HG02852 (cell line): ENCODE measurements around the gene ZBTB44.
"Not testable (repeated sequence)": the region's sequence is repeated elsewhere in the genome, so short reads cannot be mapped to it uniquely, and the experiment has no call there.

Source experiments
- ATAC-seq: cut with Tn5 transposase; IDR thresholded peaks from one replicate; pipeline ENCODE4 v1.9.1; 2021; ENCODE audit warnings: mild to moderate bottlenecking, moderate library complexity; ENCODE audit not compliant: unreplicated experiment

Gene ZBTB44

DNA sequence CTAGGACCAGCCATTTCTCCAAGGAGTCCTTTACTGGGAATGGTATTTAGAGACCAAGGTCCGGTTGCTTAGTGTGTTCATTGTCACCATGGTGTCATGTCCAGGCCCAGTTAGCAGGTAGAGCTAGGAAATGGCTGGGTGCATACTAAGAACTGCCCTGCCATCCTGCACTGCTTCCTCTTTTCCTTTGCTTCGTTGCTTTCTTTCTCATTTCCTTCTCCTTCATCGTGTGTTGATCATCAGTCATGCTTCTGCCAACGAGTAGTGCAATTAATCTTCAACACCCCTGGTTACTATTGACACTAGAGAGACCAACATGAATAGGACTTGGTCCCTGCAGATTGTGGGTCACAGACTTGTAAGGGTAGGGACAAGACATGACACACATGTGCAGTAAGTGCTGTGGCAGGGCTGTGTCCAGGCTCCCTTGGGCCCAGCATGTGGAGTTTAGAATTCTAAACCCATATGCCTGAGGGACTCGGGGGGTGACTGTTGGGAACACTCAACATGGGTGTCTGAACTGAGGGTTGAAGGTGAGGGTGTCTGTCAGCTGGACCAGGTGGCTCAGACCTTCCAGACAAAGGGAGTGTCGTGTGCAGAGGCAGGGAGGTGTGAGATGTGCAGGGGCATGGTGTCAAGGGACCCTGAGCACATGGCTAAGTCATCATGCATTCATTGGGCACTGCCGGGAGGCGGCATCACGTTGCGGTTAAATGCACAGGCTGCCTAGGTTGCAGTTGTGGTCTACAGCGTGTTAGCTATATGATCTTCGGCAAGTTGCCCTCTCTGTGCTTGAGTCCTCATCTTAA, 112.5 kb downstream of the ZBTB44 start:
- no peak for ATAC-seq

GRCh38 chr11:130201026-130201425, 113.7 kb downstream of the ZBTB44 start:
- no peak for ATAC-seq

DNA sequence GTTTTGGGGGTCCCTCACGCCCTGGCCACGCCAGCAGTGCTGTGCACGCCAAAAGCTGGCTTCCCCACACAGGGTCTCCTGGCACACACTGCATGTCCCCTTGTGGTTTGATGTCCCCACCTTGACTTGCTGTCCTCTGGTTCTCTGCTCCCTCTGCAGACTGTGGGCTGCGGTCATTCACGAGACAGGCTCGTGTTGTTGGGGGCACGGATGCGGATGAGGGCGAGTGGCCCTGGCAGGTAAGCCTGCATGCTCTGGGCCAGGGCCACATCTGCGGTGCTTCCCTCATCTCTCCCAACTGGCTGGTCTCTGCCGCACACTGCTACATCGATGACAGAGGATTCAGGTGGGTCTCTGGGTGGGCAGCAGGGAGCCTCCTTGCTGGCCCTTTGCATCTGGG, 114.9 kb downstream of the ZBTB44 start:
- ATAC-seq = no peak

- ATAC-seq = no peak
Observed at GRCh38 chr11:130198964-130199363, 115.8 kb downstream of the ZBTB44 start.

DNA sequence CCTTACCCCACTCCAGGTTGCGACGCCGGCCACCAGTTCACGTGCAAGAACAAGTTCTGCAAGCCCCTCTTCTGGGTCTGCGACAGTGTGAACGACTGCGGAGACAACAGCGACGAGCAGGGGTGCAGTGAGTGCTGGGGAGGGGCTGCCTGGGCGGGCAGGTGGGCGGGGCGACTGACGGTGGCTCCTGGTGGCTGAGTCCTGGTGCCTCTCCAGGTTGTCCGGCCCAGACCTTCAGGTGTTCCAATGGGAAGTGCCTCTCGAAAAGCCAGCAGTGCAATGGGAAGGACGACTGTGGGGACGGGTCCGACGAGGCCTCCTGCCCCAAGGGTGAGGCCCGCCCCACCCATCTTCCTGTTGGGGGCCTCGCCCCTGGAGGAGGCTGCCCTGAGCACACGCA, 116.4 kb downstream of the ZBTB44 start:
- no peak for ATAC-seq

GRCh38 chr11:130197386-130198035, 117.2 kb downstream of the ZBTB44 start:
- no peak for ATAC-seq

DNA sequence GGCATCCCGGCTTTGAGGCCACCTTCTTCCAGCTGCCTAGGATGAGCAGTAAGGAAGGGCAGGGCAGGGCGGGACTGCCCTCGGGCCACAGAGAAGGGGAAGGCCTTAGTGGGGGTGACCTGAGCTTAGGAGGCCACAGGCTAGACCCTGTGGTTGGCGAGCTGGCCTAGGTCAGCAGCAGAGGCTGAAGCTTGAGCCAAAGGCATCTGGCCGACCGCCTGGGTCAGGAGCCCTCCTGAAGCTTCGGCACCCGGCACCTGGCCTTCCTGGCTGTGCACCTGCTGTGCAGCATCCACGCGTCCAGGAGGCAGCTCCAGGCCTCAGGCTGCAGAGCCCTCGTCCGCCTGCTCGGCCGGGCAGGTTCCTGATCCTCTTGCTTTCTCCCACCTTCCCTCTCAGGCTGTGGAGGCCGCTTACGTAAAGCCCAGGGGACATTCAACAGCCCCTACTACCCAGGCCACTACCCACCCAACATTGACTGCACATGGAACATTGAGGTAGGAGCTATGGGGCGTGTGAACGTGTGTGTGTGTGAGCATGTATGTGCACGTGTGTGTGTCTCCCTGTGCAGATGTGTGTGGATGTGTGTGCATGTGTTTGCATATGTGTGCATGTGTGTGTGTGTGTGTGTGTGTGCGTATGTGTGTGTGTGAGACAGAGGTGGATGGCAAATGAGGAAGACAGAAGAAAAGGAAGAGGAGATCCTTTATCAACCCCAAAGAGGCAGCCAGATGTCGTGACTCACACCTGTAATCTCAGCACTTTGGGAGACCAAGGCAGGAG, 120.3 kb downstream of the ZBTB44 start:
- no peak for ATAC-seq

- not testable (repeated sequence) for ATAC-seq
Observed at GRCh38 chr11:130193551-130193950, 121.2 kb downstream of the ZBTB44 start.

DNA sequence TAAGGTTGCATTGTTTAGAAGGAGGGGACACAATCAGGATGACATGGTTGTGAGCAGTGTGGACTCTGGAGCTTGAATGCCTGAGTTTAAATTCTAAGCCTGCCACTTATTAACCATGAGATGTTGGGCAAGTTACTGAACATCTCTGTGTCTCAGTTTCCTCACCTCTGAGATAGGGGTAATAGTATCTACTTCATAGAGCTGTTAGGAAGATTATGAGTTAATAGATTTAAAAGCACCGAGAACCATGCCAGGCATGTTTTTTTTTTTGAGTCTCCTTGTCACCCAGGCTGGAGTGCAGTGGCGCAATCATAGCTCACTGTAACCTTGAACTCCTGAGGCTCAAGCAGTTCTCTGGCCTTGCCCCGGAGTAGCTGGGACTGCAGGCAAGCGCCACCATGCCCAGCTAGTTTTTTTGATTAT, 121.9 kb downstream of the ZBTB44 start:
- no peak for ATAC-seq

- ATAC-seq = no peak
Observed at GRCh38 chr11:130191896-130192295, 122.8 kb downstream of the ZBTB44 start.

DNA sequence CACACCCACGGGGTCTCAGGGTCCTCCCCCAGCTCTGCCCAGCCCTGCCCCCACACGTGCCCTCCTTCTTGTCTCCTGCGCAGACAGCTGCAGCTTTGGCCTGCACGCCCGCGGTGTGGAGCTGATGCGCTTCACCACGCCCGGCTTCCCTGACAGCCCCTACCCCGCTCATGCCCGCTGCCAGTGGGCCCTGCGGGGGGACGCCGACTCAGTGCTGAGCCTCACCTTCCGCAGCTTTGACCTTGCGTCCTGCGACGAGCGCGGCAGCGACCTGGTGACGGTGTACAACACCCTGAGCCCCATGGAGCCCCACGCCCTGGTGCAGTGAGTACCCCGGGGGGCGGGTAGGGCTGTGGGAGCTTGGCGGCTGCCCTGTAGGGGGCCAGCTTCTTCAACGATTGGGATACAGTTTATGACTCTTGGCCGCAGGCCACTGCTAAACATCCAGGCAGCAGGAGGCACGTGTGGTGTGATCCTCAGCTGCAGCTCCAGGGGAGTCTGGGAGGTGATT, 124.3 kb downstream of the ZBTB44 start:
- ATAC-seq = no peak

DNA sequence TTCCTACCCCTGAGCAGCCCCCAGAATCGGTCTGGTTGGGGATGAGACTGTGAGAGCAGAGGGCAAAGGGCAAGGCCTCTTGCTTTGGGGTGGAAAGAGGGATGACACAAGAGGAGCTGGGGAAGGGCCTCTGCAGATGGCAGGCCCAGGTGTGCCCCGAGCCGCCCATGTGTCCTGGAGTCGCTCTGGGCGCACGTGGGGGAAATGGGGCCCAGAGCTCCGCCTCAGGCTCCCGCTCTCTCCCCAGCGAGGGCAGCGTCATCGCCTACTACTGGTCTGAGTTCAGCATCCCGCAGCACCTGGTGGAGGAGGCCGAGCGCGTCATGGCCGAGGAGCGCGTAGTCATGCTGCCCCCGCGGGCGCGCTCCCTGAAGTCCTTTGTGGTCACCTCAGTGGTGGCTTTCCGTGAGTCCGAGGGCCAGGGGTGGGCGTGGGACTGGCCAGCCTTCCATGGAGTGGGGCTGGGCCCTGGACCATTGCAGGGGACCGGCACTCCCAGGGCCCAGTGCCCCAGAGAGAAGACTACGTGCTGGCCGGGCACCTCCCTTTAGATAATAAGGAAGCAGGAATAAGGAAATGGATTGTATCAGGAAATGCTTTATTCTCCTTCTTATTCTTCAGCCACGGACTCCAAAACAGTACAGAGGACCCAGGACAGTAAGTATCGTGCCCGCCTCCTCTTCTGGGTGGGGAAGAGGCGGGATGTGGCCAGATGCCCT, 125.1 kb downstream of the ZBTB44 start:
- ATAC-seq = no peak

GRCh38 chr11:130188585-130189347, 126.0 kb downstream of the ZBTB44 start:
- no peak for ATAC-seq

- ATAC-seq = no peak
Observed at GRCh38 chr11:130188047-130188446, 126.7 kb downstream of the ZBTB44 start.

GRCh38 chr11:130187096-130187495, 127.6 kb downstream of the ZBTB44 start:
- no peak for ATAC-seq

- no peak for ATAC-seq
Observed at GRCh38 chr11:130183878-130184610, 130.7 kb downstream of the ZBTB44 start.

DNA sequence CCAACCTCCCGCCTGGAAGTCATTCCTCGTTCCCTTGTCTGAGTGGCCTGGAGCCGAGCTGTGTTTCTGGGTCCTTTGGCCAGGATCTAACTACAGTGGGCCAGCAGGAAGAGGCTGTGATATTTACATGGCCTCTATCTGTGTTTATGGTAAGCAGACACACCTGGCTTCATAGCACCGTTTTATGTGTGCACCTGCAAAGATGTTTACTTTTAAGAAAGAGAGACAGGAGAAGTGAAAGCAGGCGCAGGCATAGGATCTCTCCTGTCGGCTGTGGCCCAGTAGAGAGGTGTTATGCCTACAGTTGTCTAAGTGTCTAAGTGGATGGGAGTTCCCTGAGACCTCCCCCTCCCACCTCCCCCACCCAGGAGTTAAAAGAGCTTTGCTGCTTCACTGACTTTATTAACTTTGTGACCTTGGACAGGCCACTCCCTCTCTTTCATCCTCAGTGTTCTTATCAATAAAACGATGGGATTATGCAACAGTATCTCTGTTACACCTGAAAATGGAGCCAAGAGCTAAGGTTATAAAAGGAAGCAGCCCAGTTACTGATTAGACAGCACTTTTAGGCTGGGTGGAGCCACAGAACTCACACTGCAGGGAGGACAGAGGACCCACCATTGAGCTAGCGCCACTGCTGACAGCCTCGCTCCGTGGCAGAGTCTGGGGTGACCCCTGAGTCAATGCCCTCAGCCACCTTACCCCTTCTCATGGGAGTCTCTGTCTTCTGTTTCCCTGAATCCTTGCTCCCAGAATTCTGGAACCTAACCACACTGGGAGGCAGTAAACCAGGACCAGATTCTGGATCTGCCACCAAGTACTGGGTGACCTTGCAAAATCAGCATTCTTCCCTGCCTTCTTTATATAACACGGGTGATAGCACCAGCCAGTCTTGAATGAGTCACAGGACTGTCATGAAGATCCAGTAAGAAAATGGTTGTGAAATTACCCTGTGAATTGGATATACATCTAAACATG, 133.1 kb downstream of the ZBTB44 start:
- ATAC-seq = peak; percentile 55

- ATAC-seq = peak; percentile 9
Observed at GRCh38 chr11:130180896-130181294, 133.8 kb downstream of the ZBTB44 start.
